Measurements from ENCODE around the gene DCUN1D2.
"Not testable (repeated sequence)": the region's sequence is repeated elsewhere in the genome, so short reads cannot be mapped to it uniquely, and the experiment has no call there.

DCUN1D2 gene

GRCh38 chr13:113442354-113442984, 48.0 kb downstream of the DCUN1D2 start:
- no peak for TF ChIP-seq CTCF (IDR thresholded peaks at IDR 0.05; ENCODE audit: insufficient read depth, low read length, missing control alignments)
- ChIA-PET POLR2A (no interaction called here), CTCF (interaction anchor here (3.9 kb wide), 1 partner anchor 8 kb away, joined by 22 read pairs; the partner anchor contains the start of gene ADPRHL1)
- no peak for DNase-seq (ENCODE audit: low read depth, low spot score)
- no peak overlapping the region for H3K4me3 ChIP-seq (ENCODE audit: low read depth, low read length)

GRCh38 chr13:113441661-113442060, 48.9 kb downstream of the DCUN1D2 start:
- TF ChIP-seq CTCF (IDR thresholded peaks at IDR 0.05; ENCODE audit: insufficient read depth, low read length, missing control alignments): no peak
- CTCF ChIA-PET: interaction anchor here (3.9 kb wide), 1 partner anchor 9 kb away, joined by 22 read pairs; the partner anchor contains the start of gene ADPRHL1

GRCh38 chr13:113437408-113438010, 53.0 kb downstream of the DCUN1D2 start:
- no peak for DNase-seq (ENCODE audit: low read depth, low spot score)
- no peak overlapping the region for H3K4me3 ChIP-seq (ENCODE audit: low read depth, low read length)
- ChIA-PET CTCF (no interaction called here), POLR2A (no interaction called here)
- TF ChIP-seq CTCF (IDR thresholded peaks at IDR 0.05; ENCODE audit: insufficient read depth, low read length, missing control alignments): no peak

More at GRCh38 chr13:113441661-113442060, 48.9 kb downstream of the DCUN1D2 start:
- no peak for DNase-seq (ENCODE audit: low read depth, low spot score)
- no peak overlapping the region for H3K4me3 ChIP-seq (ENCODE audit: low read depth, low read length)
- POLR2A ChIA-PET: no interaction called here

GRCh38 chr13:113436866-113437265, 53.6 kb downstream of the DCUN1D2 start:
- CTCF ChIA-PET; DNase-seq (ENCODE audit: low read depth, low spot score); POLR2A ChIA-PET; H3K4me3 ChIP-seq (ENCODE audit: low read depth, low read length): not testable (repeated sequence)

- CTCF ChIA-PET; POLR2A ChIA-PET; H3K4me3 ChIP-seq (ENCODE audit: low read depth, low read length); DNase-seq (ENCODE audit: low read depth, low spot score): not testable (repeated sequence)
Observed at GRCh38 chr13:113435907-113436306, 54.6 kb downstream of the DCUN1D2 start.

- no peak for TF ChIP-seq CTCF (IDR thresholded peaks at IDR 0.05; ENCODE audit: insufficient read depth, low read length, missing control alignments)
- H3K4me3 ChIP-seq (ENCODE audit: low read depth, low read length): no peak overlapping the region
- CTCF ChIA-PET: no interaction called here
- POLR2A ChIA-PET: no interaction called here
- DNase-seq (ENCODE audit: low read depth, low spot score): no peak
Observed at GRCh38 chr13:113433391-113433916, 57.1 kb downstream of the DCUN1D2 start.

- CTCF ChIA-PET: interaction anchor here (1.0 kb wide), 1 partner anchor 34 kb away, joined by 3 read pairs; no protein-coding TSS in a partner anchor
- no peak for DNase-seq (ENCODE audit: low read depth, low spot score)
Observed at GRCh38 chr13:113432506-113433270, 57.8 kb downstream of the DCUN1D2 start.

More at GRCh38 chr13:113432506-113433270, 57.8 kb downstream of the DCUN1D2 start:
- TF ChIP-seq CTCF (IDR thresholded peaks at IDR 0.05; ENCODE audit: insufficient read depth, low read length, missing control alignments): no peak
- no peak overlapping the region for H3K4me3 ChIP-seq (ENCODE audit: low read depth, low read length)
- POLR2A ChIA-PET: no interaction called here
